HepG2 (cell line): ENCODE data around the gene DAG1. TPM values are rescaled to one million over a fixed set of nuclear protein-coding genes. Genes with fewer than 3 reads are reported as not detected.

ENCODE experiments used
- ATF1 ChIP-seq: IDR thresholded peaks from 2 replicates; pipeline ENCODE4 v1.6.1; 2016; ENCODE audit warnings: mild to moderate bottlenecking, control low read depth
- CENPX ChIP-seq: sonication (generic); formaldehyde crosslinking; IDR thresholded peaks from 2 replicates; pipeline ENCODE4 v1.9.0; 2021; ENCODE audit warnings: mild to moderate bottlenecking, missing genetic modification reagents, moderate library complexity
- KDM6A ChIP-seq: IDR thresholded peaks from 2 replicates; pipeline ENCODE4 v1.6.1; 2016; ENCODE audit warnings: low read depth
- NCOR1 ChIP-seq: fragments of 200-600 bp; sonication (generic); IDR thresholded peaks from 2 replicates; pipeline ENCODE4 v1.7.0; 2017; ENCODE audit warnings: antibody characterized with exemption, low read length, borderline replicate concordance
- NR2F6 ChIP-seq, 2 experiments: IDR thresholded peaks; 2 replicates each; pipeline ENCODE4 v1.6.1; 2016; ENCODE audit warnings: antibody characterized with exemption in 1 of 2, mild to moderate bottlenecking in 1 of 2
- RBM22 ChIP-seq: fragments of 200-400 bp; formaldehyde crosslinking; optimal IDR thresholded peaks from 2 replicates; pipeline ENCODE3; 2017; ENCODE audit warnings: mild to moderate bottlenecking, low read length, moderate library complexity
- SMARCC2 ChIP-seq: fragments of 450-650 bp; IDR thresholded peaks from 2 replicates; pipeline ENCODE4 v1.6.1; 2017; ENCODE audit warnings: antibody characterized with exemption, mild to moderate bottlenecking
- ZBTB7B ChIP-seq: sonication (generic); formaldehyde crosslinking; IDR thresholded peaks from 2 replicates; pipeline ENCODE4 v1.4.0; 2020; ENCODE audit warnings: missing genetic modification reagents
- ZFP36L1 ChIP-seq: sonication (generic); formaldehyde crosslinking; IDR thresholded peaks from 2 replicates; pipeline ENCODE4 v1.8.0; 2022; ENCODE audit warnings: mild to moderate bottlenecking, missing genetic modification reagents, moderate library complexity
- ZNF329 ChIP-seq: sonication (generic); formaldehyde crosslinking; IDR thresholded peaks from 2 replicates; pipeline ENCODE4 v1.9.0; 2021; ENCODE audit warnings: low read depth, mild to moderate bottlenecking, missing genetic modification reagents
- ZNF558 ChIP-seq: sonication (generic); formaldehyde crosslinking; IDR thresholded peaks from 2 replicates; pipeline ENCODE4 v1.9.0; 2022; ENCODE audit warnings: mild to moderate bottlenecking, missing genetic modification reagents, borderline replicate concordance
- ZNF724P ChIP-seq: sonication (generic); formaldehyde crosslinking; IDR thresholded peaks from 2 replicates; pipeline ENCODE4 v1.8.0; 2022; ENCODE audit warnings: missing genetic modification reagents, borderline replicate concordance
- polyA plus RNA-seq, 8 experiments: library from polyadenylated mRNA; depleted of rRNA in 3 of 8; stranded (reverse) in 7 of 8; unstranded in 1 of 8; fragments of >200 nt; fragmentation: Illumina TruSeq in 4 of 8; extraction: Trizol in 4 of 8; gene quantifications; 2 replicates each; pipeline versions ENCODE4 v1.2.1 to v1.2.3, GENCODE V29; 2011 to 2016; ENCODE audit warnings: low read depth in 4 of 8, missing spikeins in 1 of 8, mixed read lengths in 1 of 8; ENCODE audit not compliant: insufficient read depth in 1 of 8
- total RNA-seq, 5 experiments: library from RNA; depleted of rRNA; stranded (reverse); fragments of >200 nt; fragmentation: Illumina TruSeq; extraction: Trizol; gene quantifications; 2 replicates each; pipeline ENCODE4 v1.2.3, GENCODE V29; 2016; ENCODE audit warnings: low read depth in 1 of 5
- TF ChIP-seq, protein P1 (sequence below): sonication (generic); formaldehyde crosslinking; IDR thresholded peaks from 2 replicates; pipeline ENCODE4 v1.8.0; 2022; ENCODE audit warnings: missing genetic modification reagents, mild to moderate bottlenecking, moderate library complexity, borderline replicate concordance
- TF ChIP-seq, protein P2 (sequence below): sonication (generic); formaldehyde crosslinking; IDR thresholded peaks from 2 replicates; pipeline ENCODE4 v1.5.0; 2020; ENCODE audit warnings: mild to moderate bottlenecking, missing genetic modification reagents

The DAG1 gene
- total and polyA plus RNA-seq, 2 of the 13 experiments (the other 11 are each of a cell fraction or from before 2014, with no cell fraction given): 47.3 to 50.4 TPM

DNA sequence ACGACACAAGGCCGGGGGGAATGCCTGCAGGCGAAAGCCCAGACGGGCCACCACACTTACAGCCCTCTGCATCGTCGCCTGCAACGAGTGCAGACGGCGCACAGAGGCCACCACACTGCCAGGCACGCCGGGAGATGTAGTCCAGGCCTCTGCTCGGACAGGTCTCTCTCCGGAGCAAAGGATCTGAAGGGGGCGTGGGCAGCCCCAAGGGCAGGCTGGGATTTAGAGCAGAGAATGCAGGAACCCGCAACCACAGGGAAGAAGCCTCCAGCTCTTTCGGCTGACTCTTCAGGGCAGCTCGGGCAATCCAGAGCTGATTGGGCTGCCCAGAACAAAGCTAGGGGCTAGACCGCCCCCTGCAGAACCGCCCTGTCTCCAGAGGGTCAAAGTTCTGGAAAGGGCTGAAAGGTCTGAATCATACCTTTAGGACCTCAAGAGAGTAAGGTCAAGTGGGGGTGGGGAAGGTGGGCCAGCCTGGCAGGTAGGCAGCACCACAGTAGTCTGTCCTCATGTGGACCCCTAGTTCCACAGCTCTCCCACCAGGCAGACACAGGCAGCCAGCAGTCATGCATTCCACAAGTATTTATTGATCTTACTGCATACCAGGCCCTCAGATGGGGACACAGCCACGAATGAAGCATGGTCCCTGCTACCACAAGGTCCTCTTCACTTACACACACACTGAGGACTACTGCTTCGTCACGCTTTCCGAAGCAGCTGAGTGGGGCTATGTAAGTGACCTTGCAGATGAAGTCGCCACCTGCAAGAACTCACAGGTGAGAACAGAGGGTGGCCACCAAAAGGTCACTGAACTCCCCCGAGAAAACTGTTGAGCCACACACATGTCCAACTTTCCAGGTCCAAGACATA is 47.5 kb upstream of the DAG1 start, which contains the start of gene AMT (continued):
- no peak for TF ChIP-seq RBM22
- TF ChIP-seq ZFP36L1: 0 out of 2 replicates have a peak, but pooled peaks have one; percentile 58
- TF ChIP-seq, protein P1, sequence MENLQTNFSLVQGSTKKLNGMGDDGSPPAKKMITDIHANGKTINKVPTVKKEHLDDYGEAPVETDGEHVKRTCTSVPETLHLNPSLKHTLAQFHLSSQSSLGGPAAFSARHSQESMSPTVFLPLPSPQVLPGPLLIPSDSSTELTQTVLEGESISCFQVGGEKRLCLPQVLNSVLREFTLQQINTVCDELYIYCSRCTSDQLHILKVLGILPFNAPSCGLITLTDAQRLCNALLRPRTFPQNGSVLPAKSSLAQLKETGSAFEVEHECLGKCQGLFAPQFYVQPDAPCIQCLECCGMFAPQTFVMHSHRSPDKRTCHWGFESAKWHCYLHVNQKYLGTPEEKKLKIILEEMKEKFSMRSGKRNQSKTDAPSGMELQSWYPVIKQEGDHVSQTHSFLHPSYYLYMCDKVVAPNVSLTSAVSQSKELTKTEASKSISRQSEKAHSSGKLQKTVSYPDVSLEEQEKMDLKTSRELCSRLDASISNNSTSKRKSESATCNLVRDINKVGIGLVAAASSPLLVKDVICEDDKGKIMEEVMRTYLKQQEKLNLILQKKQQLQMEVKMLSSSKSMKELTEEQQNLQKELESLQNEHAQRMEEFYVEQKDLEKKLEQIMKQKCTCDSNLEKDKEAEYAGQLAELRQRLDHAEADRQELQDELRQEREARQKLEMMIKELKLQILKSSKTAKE (CRISPR knock-in tag): 0 out of 2 replicates have a peak, but pooled peaks have one; percentile 33
- TF ChIP-seq NCOR1: peak; percentile 78; the same call in 1 of the 2 replicates
- no peak for TF ChIP-seq ZNF329 (CRISPR knock-in tag)
- TF ChIP-seq, protein P2, sequence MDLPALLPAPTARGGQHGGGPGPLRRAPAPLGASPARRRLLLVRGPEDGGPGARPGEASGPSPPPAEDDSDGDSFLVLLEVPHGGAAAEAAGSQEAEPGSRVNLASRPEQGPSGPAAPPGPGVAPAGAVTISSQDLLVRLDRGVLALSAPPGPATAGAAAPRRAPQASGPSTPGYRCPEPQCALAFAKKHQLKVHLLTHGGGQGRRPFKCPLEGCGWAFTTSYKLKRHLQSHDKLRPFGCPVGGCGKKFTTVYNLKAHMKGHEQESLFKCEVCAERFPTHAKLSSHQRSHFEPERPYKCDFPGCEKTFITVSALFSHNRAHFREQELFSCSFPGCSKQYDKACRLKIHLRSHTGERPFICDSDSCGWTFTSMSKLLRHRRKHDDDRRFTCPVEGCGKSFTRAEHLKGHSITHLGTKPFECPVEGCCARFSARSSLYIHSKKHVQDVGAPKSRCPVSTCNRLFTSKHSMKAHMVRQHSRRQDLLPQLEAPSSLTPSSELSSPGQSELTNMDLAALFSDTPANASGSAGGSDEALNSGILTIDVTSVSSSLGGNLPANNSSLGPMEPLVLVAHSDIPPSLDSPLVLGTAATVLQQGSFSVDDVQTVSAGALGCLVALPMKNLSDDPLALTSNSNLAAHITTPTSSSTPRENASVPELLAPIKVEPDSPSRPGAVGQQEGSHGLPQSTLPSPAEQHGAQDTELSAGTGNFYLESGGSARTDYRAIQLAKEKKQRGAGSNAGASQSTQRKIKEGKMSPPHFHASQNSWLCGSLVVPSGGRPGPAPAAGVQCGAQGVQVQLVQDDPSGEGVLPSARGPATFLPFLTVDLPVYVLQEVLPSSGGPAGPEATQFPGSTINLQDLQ (CRISPR knock-in tag): peak; percentile 74; the same call in 1 of the 2 replicates
- TF ChIP-seq SMARCC2: no peak
- peak; percentile 84 for TF ChIP-seq ZBTB7B (CRISPR knock-in tag)
- peak; percentile 89 for TF ChIP-seq NR2F6 (IDR thresholded peaks at IDR 0.05)
- TF ChIP-seq NR2F6 (CRISPR knock-in tag; IDR thresholded peaks at IDR 0.05): peak; percentile 89
- peak; percentile 15; the same call in 1 of the 2 replicates for TF ChIP-seq KDM6A (CRISPR knock-in tag)
- peak; percentile 52; the same call in 1 of the 2 replicates for TF ChIP-seq ZNF558 (CRISPR knock-in tag)
- TF ChIP-seq ATF1: peak; percentile 90
- no peak for TF ChIP-seq CENPX (CRISPR knock-in tag)
- TF ChIP-seq ZNF724P (CRISPR knock-in tag): 0 out of 2 replicates have a peak, but pooled peaks have one; percentile 40
